ENCODE data around the gene EDEM3. TPM values are rescaled to one million over a fixed set of nuclear protein-coding genes. Genes with fewer than 3 reads are reported as not detected.

EDEM3 gene
- polyA plus RNA-seq, 3 donors, result 15.5 to 21.9 (median 18.0) TPM

DNA sequence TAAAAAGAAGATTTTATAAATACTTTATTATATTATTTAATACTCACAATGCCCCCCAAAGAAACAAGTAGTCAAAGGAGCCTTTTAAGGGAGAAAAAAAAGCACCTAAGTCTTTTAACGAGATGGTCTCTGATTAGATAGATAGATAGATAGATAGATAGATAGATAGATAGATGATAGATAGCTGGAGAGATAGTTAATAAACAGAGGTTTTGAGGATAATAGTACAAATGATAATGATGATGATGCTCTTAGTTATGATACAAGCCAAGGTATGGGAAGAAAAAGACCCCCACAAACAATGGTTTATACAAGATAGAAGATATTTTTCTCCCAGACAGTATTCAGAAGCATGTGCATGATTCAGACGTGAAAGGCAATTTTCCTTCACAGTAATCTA lies 14.6 kb upstream of the EDEM3 start:
- TF ChIP-seq, protein P1, sequence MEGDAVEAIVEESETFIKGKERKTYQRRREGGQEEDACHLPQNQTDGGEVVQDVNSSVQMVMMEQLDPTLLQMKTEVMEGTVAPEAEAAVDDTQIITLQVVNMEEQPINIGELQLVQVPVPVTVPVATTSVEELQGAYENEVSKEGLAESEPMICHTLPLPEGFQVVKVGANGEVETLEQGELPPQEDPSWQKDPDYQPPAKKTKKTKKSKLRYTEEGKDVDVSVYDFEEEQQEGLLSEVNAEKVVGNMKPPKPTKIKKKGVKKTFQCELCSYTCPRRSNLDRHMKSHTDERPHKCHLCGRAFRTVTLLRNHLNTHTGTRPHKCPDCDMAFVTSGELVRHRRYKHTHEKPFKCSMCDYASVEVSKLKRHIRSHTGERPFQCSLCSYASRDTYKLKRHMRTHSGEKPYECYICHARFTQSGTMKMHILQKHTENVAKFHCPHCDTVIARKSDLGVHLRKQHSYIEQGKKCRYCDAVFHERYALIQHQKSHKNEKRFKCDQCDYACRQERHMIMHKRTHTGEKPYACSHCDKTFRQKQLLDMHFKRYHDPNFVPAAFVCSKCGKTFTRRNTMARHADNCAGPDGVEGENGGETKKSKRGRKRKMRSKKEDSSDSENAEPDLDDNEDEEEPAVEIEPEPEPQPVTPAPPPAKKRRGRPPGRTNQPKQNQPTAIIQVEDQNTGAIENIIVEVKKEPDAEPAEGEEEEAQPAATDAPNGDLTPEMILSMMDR (IDR thresholded peaks at IDR 0.05), result no peak
- H3K27ac ChIP-seq (ENCODE audit: low read depth in 1 of 2, low read length in 2 of 2), result no peak overlapping the region
- H3K27me3 ChIP-seq (ENCODE audit: control insufficient read depth in 2 of 2, insufficient read depth in 2 of 2, low read length in 2 of 2), result no peaks in the 10 kb centered on the region
- intact Hi-C loops (cut with micrococcal nuclease), result no loop called here
- no peaks in the 10 kb centered on the region for H3K4me1 ChIP-seq (ENCODE audit: control insufficient read depth in 1 of 2, insufficient read depth in 2 of 2, low read length in 2 of 2)
- H3K36me3 Mint-ChIP-seq, result no peaks in the 10 kb centered on the region
- H3K36me3 ChIP-seq (replicated peaks in 1 of 2; ENCODE audit: control insufficient read depth in 1 of 2, insufficient read depth in 2 of 2, low read length in 2 of 2), result no peaks in the 10 kb centered on the region
- no peak overlapping the region for H3K4me3 Mint-ChIP-seq
- no peaks in the 10 kb centered on the region for H4K20me1 ChIP-seq (ENCODE audit: insufficient read depth, low read length)
- 60% methylated on average over 2 of the region's 2 CpGs for WGBS (ENCODE audit: insufficient coverage)
- H3K27ac Mint-ChIP-seq, result no peak overlapping the region
- no peak for DNase-seq
- H3K4me2 ChIP-seq (replicated peaks; ENCODE audit: extremely low read depth, low read length, poor library complexity, severe bottlenecking), result no peak overlapping the region
- H3K27me3 Mint-ChIP-seq (ENCODE audit: low read depth in 3 of 3), result peaks cover 0 to 2% (median 0%) of the 10 kb centered on the region in 3 donors
- H3K4me1 Mint-ChIP-seq, result peaks cover 3% of the 10 kb centered on the region
- H2AFZ ChIP-seq (ENCODE audit: insufficient read depth, low read depth, low read length, poor library complexity, severe bottlenecking), result no peak overlapping the region
- no peak overlapping the region for H3K4me3 ChIP-seq (replicated peaks in 1 of 3; ENCODE audit: low read depth in 2 of 3, low read length in 3 of 3)
- no peaks in the 10 kb centered on the region for H3K9me3 ChIP-seq (replicated peaks in 1 of 2; ENCODE audit: control insufficient read depth in 1 of 2, insufficient read depth in 1 of 2, low read length in 2 of 2)
- H3K79me2 ChIP-seq (ENCODE audit: insufficient read depth, low read length), result no peaks in the 10 kb centered on the region
- H3K9ac ChIP-seq (ENCODE audit: insufficient read depth, low read length, poor library complexity, severe bottlenecking), result no peak overlapping the region
- peaks cover 0 to 3% (median 0%) of the 10 kb centered on the region in 7 donors for H3K9me3 Mint-ChIP-seq

DNA sequence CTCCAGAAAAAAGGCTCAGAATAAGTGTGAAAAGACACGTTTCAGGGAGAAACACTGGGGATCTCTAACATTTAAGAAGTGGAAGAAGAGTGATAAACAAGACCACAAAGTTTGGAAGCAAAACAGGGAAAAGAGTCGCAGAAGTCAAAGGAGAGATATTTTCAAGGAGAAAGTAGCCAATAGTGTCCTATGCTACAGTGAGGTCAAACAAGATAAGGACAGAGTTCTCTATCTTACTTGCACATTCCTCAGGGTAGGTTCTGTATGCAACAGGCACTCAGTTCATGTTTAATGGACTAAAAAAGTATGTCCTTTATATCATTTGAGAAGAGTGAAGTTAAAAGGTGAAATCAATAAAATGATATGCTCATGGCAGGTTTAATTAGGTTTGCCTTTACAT lies 13.8 kb upstream of the EDEM3 start:
- no peaks in the 10 kb centered on the region for H4K20me1 ChIP-seq (ENCODE audit: insufficient read depth, low read length)
- H3K9me3 ChIP-seq (replicated peaks in 1 of 2; ENCODE audit: control insufficient read depth in 1 of 2, insufficient read depth in 1 of 2, low read length in 2 of 2), result no peaks in the 10 kb centered on the region
- no peaks in the 10 kb centered on the region for H3K4me1 ChIP-seq (ENCODE audit: control insufficient read depth in 1 of 2, insufficient read depth in 2 of 2, low read length in 2 of 2)
- TF ChIP-seq, protein P1 (IDR thresholded peaks at IDR 0.05), result no peak
- DNase-seq, result no peak
- H3K27me3 ChIP-seq (ENCODE audit: control insufficient read depth in 2 of 2, insufficient read depth in 2 of 2, low read length in 2 of 2), result no peaks in the 10 kb centered on the region
- H3K4me2 ChIP-seq (replicated peaks; ENCODE audit: extremely low read depth, low read length, poor library complexity, severe bottlenecking), result no peak overlapping the region
- no peak overlapping the region for H3K4me3 ChIP-seq (replicated peaks in 1 of 3; ENCODE audit: low read depth in 2 of 3, low read length in 3 of 3)
- H3K36me3 Mint-ChIP-seq, result peaks cover 0 to under 1% of the 10 kb centered on the region in 2 donors
- no peak overlapping the region for H3K9ac ChIP-seq (ENCODE audit: insufficient read depth, low read length, poor library complexity, severe bottlenecking)
- H3K79me2 ChIP-seq (ENCODE audit: insufficient read depth, low read length), result no peaks in the 10 kb centered on the region
- WGBS (ENCODE audit: insufficient coverage), result 88% methylated on average over 1 of the region's 2 CpGs
- H3K27ac ChIP-seq (ENCODE audit: low read depth in 1 of 2, low read length in 2 of 2), result no peak overlapping the region
- H2AFZ ChIP-seq (ENCODE audit: insufficient read depth, low read depth, low read length, poor library complexity, severe bottlenecking), result no peak overlapping the region
- H3K4me3 Mint-ChIP-seq, result no peak overlapping the region
- intact Hi-C loops (cut with micrococcal nuclease), result no loop called here
- peaks cover 0 to 3% (median 0%) of the 10 kb centered on the region in 7 donors for H3K9me3 Mint-ChIP-seq
- H3K36me3 ChIP-seq (replicated peaks in 1 of 2; ENCODE audit: control insufficient read depth in 1 of 2, insufficient read depth in 2 of 2, low read length in 2 of 2), result no peaks in the 10 kb centered on the region
- peaks cover 0 to 2% (median 0%) of the 10 kb centered on the region in 3 donors for H3K27me3 Mint-ChIP-seq (ENCODE audit: low read depth in 3 of 3)
- peaks cover 3% of the 10 kb centered on the region for H3K4me1 Mint-ChIP-seq
- no peak overlapping the region for H3K27ac Mint-ChIP-seq
